Measurements from ENCODE around the gene SDSL.

DNA sequence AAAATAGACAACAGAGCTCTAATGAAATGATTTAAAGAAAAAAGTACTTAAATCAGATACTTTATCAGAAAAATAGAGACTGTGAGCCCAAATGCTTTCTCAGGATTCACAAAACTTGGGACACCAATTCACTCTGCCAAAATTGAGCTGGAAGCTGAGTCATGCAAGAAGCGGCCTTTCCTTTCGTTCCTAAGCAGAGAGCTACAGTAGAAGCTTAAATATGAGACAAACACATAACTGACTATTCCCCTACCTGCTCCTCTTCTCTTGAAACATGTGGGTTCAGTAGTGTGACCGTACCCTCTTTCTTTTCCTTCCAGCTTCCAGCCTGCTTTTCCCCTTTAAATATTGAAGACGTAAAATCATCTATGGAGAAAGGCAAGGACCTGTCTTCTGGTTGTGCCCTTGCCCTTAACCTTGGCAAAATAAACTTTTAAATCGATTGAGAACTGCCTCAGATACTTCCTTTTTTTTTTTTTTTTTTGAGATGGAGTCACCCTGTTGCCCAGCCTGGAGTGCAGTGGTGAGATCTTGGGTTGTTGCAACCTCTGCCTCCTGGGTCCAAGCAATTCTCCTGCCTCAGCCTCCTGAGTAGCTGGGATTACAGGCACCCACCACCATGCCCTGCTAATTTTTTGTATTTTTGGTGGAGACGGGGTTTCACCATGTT, 14.1 kb upstream of the SDSL start:
- TF ChIP-seq, protein P1, sequence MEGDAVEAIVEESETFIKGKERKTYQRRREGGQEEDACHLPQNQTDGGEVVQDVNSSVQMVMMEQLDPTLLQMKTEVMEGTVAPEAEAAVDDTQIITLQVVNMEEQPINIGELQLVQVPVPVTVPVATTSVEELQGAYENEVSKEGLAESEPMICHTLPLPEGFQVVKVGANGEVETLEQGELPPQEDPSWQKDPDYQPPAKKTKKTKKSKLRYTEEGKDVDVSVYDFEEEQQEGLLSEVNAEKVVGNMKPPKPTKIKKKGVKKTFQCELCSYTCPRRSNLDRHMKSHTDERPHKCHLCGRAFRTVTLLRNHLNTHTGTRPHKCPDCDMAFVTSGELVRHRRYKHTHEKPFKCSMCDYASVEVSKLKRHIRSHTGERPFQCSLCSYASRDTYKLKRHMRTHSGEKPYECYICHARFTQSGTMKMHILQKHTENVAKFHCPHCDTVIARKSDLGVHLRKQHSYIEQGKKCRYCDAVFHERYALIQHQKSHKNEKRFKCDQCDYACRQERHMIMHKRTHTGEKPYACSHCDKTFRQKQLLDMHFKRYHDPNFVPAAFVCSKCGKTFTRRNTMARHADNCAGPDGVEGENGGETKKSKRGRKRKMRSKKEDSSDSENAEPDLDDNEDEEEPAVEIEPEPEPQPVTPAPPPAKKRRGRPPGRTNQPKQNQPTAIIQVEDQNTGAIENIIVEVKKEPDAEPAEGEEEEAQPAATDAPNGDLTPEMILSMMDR (IDR thresholded peaks at IDR 0.05) = no peak
- TF ChIP-seq EP300 (IDR thresholded peaks at IDR 0.05) (no peak), POLR2AphosphoS5 (IDR thresholded peaks at IDR 0.05) (no peak), POLR2A (IDR thresholded peaks at IDR 0.05; ENCODE audit: low read depth) (no peak)
